Smooth muscle cell (in vitro differentiated cells): ENCODE data around the gene IFNA5. TPM values are rescaled to one million over a fixed set of nuclear protein-coding genes. Genes with fewer than 3 reads are reported as not detected.

ENCODE experiments used
- DNase-seq: peaks from one replicate; lab custom pipeline; 2025; ENCODE audit not compliant: unreplicated experiment; lab: John Stamatoyannopoulos, UW
- H2AFZ ChIP-seq: fragments of 200-600 bp; sonication (generic); 2 replicates; pipeline ENCODE4 v1.6.0; 2016; ENCODE audit warnings: antibody characterized with exemption, low read depth, mild to moderate bottlenecking
- H3F3A ChIP-seq: fragments of 200-600 bp; sonication (generic); 2 replicates; pipeline ENCODE4 v1.6.0; 2017; ENCODE audit warnings: antibody characterized with exemption, low read depth
- H3K27ac ChIP-seq: fragments of 200-600 bp; sonication (generic); 2 replicates; pipeline ENCODE4 v1.5.1; 2016; ENCODE audit warnings: low read depth, mild to moderate bottlenecking
- H3K27me3 ChIP-seq: fragments of 200-600 bp; sonication (generic); 2 replicates; pipeline ENCODE4 v1.6.1; 2016; ENCODE audit warnings: low read depth, mild to moderate bottlenecking
- H3K36me3 ChIP-seq: fragments of 200-600 bp; sonication (generic); 2 replicates; pipeline ENCODE4 v1.5.1; 2016; ENCODE audit warnings: low read depth
- H3K4me1 ChIP-seq: fragments of 200-600 bp; sonication (generic); 2 replicates; pipeline ENCODE4 v1.5.1; 2016; ENCODE audit warnings: low read depth
- H3K4me2 ChIP-seq: fragments of 200-600 bp; sonication (generic); 2 replicates; pipeline ENCODE4 v1.6.0; 2016; ENCODE audit warnings: mild to moderate bottlenecking
- H3K4me3 ChIP-seq: fragments of 200-600 bp; sonication (generic); 2 replicates; pipeline ENCODE4 v1.5.1; 2016; ENCODE audit warnings: mild to moderate bottlenecking
- H3K79me2 ChIP-seq: fragments of 200-600 bp; sonication (generic); 2 replicates; pipeline ENCODE4 v1.6.0; 2016; ENCODE audit warnings: low read depth, mild to moderate bottlenecking
- H3K9ac ChIP-seq: fragments of 200-600 bp; sonication (generic); 2 replicates; pipeline ENCODE4 v1.6.0; 2016; ENCODE audit warnings: low read depth
- H3K9me3 ChIP-seq: fragments of 200-600 bp; sonication (generic); replicated peaks from 2 replicates; pipeline ENCODE4 v1.5.1; 2016; ENCODE audit warnings: low read depth
- H4K20me1 ChIP-seq: fragments of 200-600 bp; sonication (generic); 2 replicates; pipeline ENCODE4 v1.6.0; 2016; ENCODE audit warnings: low read depth
- WGBS: methylation state at CpG from one replicate; pipeline ENCODE4 v1.1.7; 2016; ENCODE audit warnings: low lambda C conversion rate; 5-methylcytosine and 5-hydroxymethylcytosine counted together
- polyA plus RNA-seq: library from polyadenylated mRNA; unstranded; fragments of >200 nt; fragmentation: Nextera tagmentation; extraction: Ambion mirVana; gene quantifications from 2 replicates; pipeline ENCODE4 v1.2.1, GENCODE V29; 2016
- total RNA-seq: library from RNA; depleted of rRNA; stranded (reverse); fragments of >200 nt; gene quantifications from 2 replicates; pipeline ENCODE4 v1.2.3, GENCODE V29; 2014
- TF ChIP-seq, protein P1 (sequence below): fragments of 200-600 bp; sonication (generic); IDR thresholded peaks from 2 replicates; pipeline ENCODE4 v1.5.1; 2017; ENCODE audit warnings: borderline replicate concordance, mild to moderate bottlenecking, antibody characterized with exemption; ENCODE audit not compliant: insufficient read depth, poor library complexity, severe bottlenecking

Gene IFNA5
- total and polyA plus RNA-seq, 2 experiments from 2014 or later: 0.36 TPM; not detected in 1

DNA sequence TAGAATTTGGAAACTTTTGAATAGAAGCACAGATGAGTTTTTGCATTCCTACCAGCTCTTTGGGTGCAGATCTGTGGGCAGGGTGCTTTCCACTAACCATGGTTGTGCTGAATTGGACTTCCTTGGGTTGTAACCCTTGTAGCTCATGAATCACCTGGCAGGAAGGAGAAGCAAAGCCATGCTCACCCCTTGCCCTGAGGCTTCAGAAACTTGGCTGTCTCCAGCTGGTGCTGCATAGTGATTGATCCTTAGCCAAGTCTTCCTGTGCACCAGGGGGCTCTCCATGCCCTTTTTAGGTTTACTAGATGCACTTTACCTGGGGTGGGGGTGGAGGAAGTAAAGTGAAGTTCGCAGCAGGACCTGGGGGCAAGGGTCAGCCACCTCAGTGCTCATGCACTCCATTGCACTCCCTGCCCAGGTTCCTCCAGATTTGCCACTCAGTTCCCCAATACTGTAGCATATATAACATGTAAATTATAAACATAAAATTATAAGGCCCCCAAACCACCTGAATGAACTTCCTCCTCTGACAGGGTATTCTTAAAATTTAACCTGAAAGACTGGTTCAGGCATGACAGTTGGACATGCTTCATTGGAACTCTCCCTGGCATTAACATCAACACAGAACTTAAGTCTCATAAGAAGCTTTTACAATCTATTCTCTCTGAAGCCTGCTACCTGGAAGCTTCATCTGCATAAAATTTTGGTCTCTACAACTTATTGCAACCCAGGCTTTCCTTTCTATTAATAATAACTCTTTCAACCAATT is 39.5 kb downstream of the IFNA5 start:
- Histone ChIP-seq H3K79me2 (no peaks in the 10 kb centered on the region), H3K4me3 (no peak overlapping the region), H3F3A (no peaks in the 10 kb centered on the region), H3K9me3 (no peaks in the 10 kb centered on the region), H4K20me1 (no peaks in the 10 kb centered on the region), H3K4me2 (no peak overlapping the region), H3K27me3 (peaks cover 82% of the 10 kb centered on the region), H2AFZ (no peak overlapping the region), H3K4me1 (no peaks in the 10 kb centered on the region), H3K9ac (no peak overlapping the region), H3K27ac (no peak overlapping the region), H3K36me3 (no peaks in the 10 kb centered on the region)
- WGBS: 43% methylated on average over 1 of the region's 1 CpG
- DNase-seq: no peak
- TF ChIP-seq, protein P1, sequence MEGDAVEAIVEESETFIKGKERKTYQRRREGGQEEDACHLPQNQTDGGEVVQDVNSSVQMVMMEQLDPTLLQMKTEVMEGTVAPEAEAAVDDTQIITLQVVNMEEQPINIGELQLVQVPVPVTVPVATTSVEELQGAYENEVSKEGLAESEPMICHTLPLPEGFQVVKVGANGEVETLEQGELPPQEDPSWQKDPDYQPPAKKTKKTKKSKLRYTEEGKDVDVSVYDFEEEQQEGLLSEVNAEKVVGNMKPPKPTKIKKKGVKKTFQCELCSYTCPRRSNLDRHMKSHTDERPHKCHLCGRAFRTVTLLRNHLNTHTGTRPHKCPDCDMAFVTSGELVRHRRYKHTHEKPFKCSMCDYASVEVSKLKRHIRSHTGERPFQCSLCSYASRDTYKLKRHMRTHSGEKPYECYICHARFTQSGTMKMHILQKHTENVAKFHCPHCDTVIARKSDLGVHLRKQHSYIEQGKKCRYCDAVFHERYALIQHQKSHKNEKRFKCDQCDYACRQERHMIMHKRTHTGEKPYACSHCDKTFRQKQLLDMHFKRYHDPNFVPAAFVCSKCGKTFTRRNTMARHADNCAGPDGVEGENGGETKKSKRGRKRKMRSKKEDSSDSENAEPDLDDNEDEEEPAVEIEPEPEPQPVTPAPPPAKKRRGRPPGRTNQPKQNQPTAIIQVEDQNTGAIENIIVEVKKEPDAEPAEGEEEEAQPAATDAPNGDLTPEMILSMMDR: no peak

DNA sequence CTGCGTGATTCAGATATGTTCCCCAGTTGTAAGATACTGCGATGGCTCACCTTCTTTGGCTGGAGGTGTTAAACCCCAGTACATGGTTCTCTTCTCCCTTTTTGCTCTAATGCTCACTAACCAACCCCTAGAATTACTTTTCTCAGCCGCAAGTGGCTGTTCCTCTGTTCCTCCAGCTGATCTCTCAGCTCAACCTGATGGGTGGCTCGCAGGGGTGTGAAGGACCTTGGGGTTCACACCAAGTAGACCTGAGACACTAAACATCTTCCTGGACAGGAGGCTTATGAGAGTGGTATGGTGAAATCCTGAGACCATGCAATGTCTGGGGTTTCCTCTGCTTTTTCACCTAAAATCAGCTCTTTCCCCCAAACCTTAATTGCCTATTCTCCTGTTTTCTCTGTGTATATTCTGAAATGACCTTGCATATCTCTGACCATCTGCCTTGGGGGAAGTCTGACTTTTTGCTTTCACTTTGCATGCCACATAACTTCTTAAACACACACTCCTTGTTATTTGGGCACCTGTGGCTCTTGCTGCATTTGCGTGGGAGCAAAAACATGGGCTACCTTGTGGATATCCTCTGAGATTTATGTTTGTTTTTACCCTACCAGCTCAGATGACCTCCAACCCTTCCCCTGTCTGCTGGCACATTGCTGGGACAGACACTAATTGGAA is 49.4 kb downstream of the IFNA5 start:
- WGBS: 81% methylated on average over 5 of the region's 5 CpGs
- Histone ChIP-seq H3K27ac (no peak overlapping the region), H3K9ac (no peak overlapping the region), H3K4me1 (peaks cover 3% of the 10 kb centered on the region), H4K20me1 (no peaks in the 10 kb centered on the region), H3F3A (no peaks in the 10 kb centered on the region), H3K36me3 (no peaks in the 10 kb centered on the region), H3K4me3 (no peak overlapping the region), H2AFZ (no peak overlapping the region), H3K9me3 (no peaks in the 10 kb centered on the region), H3K27me3 (peaks cover 34% of the 10 kb centered on the region), H3K79me2 (no peaks in the 10 kb centered on the region), H3K4me2 (no peak overlapping the region)
- TF ChIP-seq, protein P1: no peak
- no peak for DNase-seq

Other genes with a start within 250 kb of the IFNA5 start
- not detected in 2 replicates for gene IFNB1, start 227.4 kb downstream of the IFNA5 start, total RNA-seq
- not detected in 2 replicates for gene IFNB1, start 227.4 kb downstream of the IFNA5 start, polyA plus RNA-seq
- gene IFNW1, start 163.5 kb downstream of the IFNA5 start, total RNA-seq: not detected in 2 replicates
- not detected in 2 replicates for gene IFNW1, start 163.5 kb downstream of the IFNA5 start, polyA plus RNA-seq
- not detected in 2 replicates for gene IFNA21, start 138.7 kb downstream of the IFNA5 start, total RNA-seq
- not detected in 2 replicates for gene IFNA21, start 138.7 kb downstream of the IFNA5 start, polyA plus RNA-seq
- not detected in 2 replicates for gene IFNA4, start 117.7 kb downstream of the IFNA5 start, total RNA-seq
- gene IFNA4, start 117.7 kb downstream of the IFNA5 start, polyA plus RNA-seq: not detected in 2 replicates
- gene IFNA7, start 103.1 kb downstream of the IFNA5 start, total RNA-seq: not detected in 2 replicates
- not detected in 2 replicates for gene IFNA7, start 103.1 kb downstream of the IFNA5 start, polyA plus RNA-seq
- not detected in 2 replicates for gene IFNA10, start 98.2 kb downstream of the IFNA5 start, total RNA-seq
- gene IFNA10, start 98.2 kb downstream of the IFNA5 start, polyA plus RNA-seq: not detected in 2 replicates
- gene IFNA16, start 88.0 kb downstream of the IFNA5 start, total RNA-seq: not detected in 2 replicates
- not detected in 2 replicates for gene IFNA16, start 88.0 kb downstream of the IFNA5 start, polyA plus RNA-seq
- not detected in 2 replicates for gene IFNA17, start 77.1 kb downstream of the IFNA5 start, total RNA-seq
- gene IFNA17, start 77.1 kb downstream of the IFNA5 start, polyA plus RNA-seq: not detected in 2 replicates
- not detected in 2 replicates for gene IFNA14, start 65.3 kb downstream of the IFNA5 start, total RNA-seq
- not detected in 2 replicates for gene IFNA14, start 65.3 kb downstream of the IFNA5 start, polyA plus RNA-seq
- gene KLHL9, start 30.1 kb upstream of the IFNA5 start, total RNA-seq: 37.1 and 41.1 TPM in 2 replicates
- 15.0 and 17.4 TPM in 2 replicates for gene KLHL9, start 30.1 kb upstream of the IFNA5 start, polyA plus RNA-seq
- gene IFNA6, start 45.6 kb upstream of the IFNA5 start, total RNA-seq: not detected in 2 replicates
- not detected in 2 replicates for gene IFNA6, start 45.6 kb upstream of the IFNA5 start, polyA plus RNA-seq
- not detected in 2 replicates for gene IFNA13, start 62.7 kb upstream of the IFNA5 start, total RNA-seq
- gene IFNA13, start 62.7 kb upstream of the IFNA5 start, polyA plus RNA-seq: 0.40 TPM in 1 of 2 replicates, not detected in the other
- gene IFNA2, start 80.1 kb upstream of the IFNA5 start, total RNA-seq: not detected in 2 replicates
- gene IFNA2, start 80.1 kb upstream of the IFNA5 start, polyA plus RNA-seq: not detected in 2 replicates
- gene IFNA8, start 103.8 kb upstream of the IFNA5 start, total RNA-seq: not detected in 2 replicates
- gene IFNA8, start 103.8 kb upstream of the IFNA5 start, polyA plus RNA-seq: not detected in 2 replicates
- not detected in 2 replicates for gene IFNA1, start 135.1 kb upstream of the IFNA5 start, total RNA-seq
- not detected in 2 replicates for gene IFNA1, start 135.1 kb upstream of the IFNA5 start, polyA plus RNA-seq
- 0.85 and 1.2 TPM in 2 replicates for gene IFNE, start 177.0 kb upstream of the IFNA5 start, total RNA-seq
- gene IFNE, start 177.0 kb upstream of the IFNA5 start, polyA plus RNA-seq: not detected in 2 replicates